ELR (cell line): ENCODE measurements around the gene PLEKHA7.

Experiments used
- DNase-seq: peaks from one replicate; pipeline ENCODE4 v3.0.0-alpha.2; 2015; ENCODE audit warnings: low read depth

The PLEKHA7 gene

GRCh38 chr11:16786131-16786530 is 228.1 kb downstream of the PLEKHA7 start:
- no peak for DNase-seq

- DNase-seq, result peak; percentile 78
These were observed 228.6 kb downstream of the PLEKHA7 start for GRCh38 chr11:16785520-16786128.

GRCh38 chr11:16784666-16785065 is 229.5 kb downstream of the PLEKHA7 start:
- DNase-seq, result no peak

- DNase-seq, result no peak
These were observed 230.1 kb downstream of the PLEKHA7 start for GRCh38 chr11:16784097-16784496.

- DNase-seq, result no peak
These were observed 230.9 kb downstream of the PLEKHA7 start for GRCh38 chr11:16783321-16783801.

- no peak for DNase-seq
These were observed 232.0 kb downstream of the PLEKHA7 start for GRCh38 chr11:16781936-16782919.

- no peak for DNase-seq
These were observed 233.3 kb downstream of the PLEKHA7 start for GRCh38 chr11:16780698-16781550.

- no peak for DNase-seq
These were observed 234.1 kb downstream of the PLEKHA7 start for GRCh38 chr11:16780146-16780545.

- DNase-seq, result no peak
These were observed 234.8 kb downstream of the PLEKHA7 start for GRCh38 chr11:16779436-16779835.

GRCh38 chr11:16778876-16779275 is 235.3 kb downstream of the PLEKHA7 start:
- DNase-seq, result no peak

- no peak for DNase-seq
These were observed 235.9 kb downstream of the PLEKHA7 start for GRCh38 chr11:16778286-16778685.

GRCh38 chr11:16777613-16777975 is 236.6 kb downstream of the PLEKHA7 start:
- no peak for DNase-seq

- DNase-seq, result no peak
These were observed 237.3 kb downstream of the PLEKHA7 start for GRCh38 chr11:16776711-16777612.

GRCh38 chr11:16775614-16776283 is 238.5 kb downstream of the PLEKHA7 start:
- no peak for DNase-seq

GRCh38 chr11:16774936-16775613 is 239.1 kb downstream of the PLEKHA7 start:
- DNase-seq, result no peak

GRCh38 chr11:16773981-16774935 is 240.0 kb downstream of the PLEKHA7 start:
- DNase-seq, result no peak

- DNase-seq, result no peak
These were observed 242.1 kb downstream of the PLEKHA7 start for GRCh38 chr11:16772141-16772512.

- no peak for DNase-seq
These were observed 242.7 kb downstream of the PLEKHA7 start for GRCh38 chr11:16771350-16772140.
